Stimulated activated CD8-positive, alpha-beta memory T cell treated with anti-CD3 and anti-CD28 coated beads, Interleukin-15, amount 100 ng/mL, for 24 hours (primary cell): ENCODE data around the gene SYVN1.
"Not testable (repeated sequence)": the region's sequence is repeated elsewhere in the genome, so short reads cannot be mapped to it uniquely, and the experiment has no call there.

Source experiments
- DNase-seq: peaks from one replicate; pipeline ENCODE4 v3.0.0-alpha.2; 2020; ENCODE audit warnings: low read depth

Gene SYVN1

GRCh38 chr11:65151331-65151899, 17.1 kb upstream of the SYVN1 start:
- no peak for DNase-seq

GRCh38 chr11:65150509-65151299, 16.4 kb upstream of the SYVN1 start:
- DNase-seq: no peak

GRCh38 chr11:65150131-65150508, 15.8 kb upstream of the SYVN1 start:
- DNase-seq: not testable (repeated sequence)

DNA sequence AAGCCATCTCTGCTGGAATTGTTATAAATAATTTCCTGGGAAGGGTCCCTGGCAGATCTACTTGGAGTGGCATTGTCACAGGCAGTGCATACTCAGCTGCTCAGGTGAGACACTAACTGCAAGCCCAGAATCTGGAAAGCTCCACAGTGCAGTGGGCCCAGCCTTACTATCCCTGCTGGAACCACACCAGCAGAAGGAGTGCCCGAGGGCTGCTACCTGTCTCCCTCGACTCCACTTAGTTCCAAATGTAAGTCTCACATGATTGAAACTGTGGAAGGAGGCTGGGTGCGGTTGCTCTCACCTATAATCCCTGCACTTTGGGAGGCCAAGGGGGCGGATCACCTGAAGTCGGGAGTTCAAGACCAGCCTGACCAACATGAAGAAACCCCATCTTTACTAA, 14.3 kb upstream of the SYVN1 start:
- DNase-seq: no peak

GRCh38 chr11:65147352-65148075, 13.2 kb upstream of the SYVN1 start:
- DNase-seq: no peak

DNA sequence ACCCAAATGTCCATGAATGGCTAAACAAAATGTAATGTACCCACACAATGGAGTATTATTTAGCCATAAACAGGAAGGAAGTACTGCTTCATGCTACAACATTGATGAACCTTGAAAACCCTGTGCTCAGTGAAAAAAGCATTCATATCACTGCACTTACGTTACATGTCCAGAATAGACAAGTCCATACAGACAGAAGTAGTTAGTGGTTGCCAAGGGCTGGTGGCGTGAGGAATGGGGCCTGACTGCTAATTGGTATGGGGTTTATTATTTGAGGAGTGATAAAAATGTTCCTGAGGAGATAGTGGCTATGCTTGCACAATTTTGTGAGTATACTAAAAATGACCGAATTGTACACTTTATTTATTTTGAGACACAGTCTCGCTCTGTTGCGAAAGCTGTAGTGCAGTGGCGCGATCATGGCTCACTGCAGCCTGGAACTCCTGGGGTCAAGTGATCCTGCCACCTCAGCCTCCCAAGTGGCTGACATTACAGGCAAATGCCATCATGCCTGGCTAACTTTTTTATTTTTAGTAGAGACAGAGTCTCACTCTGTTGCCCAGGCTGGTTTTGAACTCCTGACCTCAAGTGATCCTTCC, 7.7 kb upstream of the SYVN1 start:
- DNase-seq: no peak

- no peak for DNase-seq
These were observed 2.3 kb upstream of the SYVN1 start for GRCh38 chr11:65136515-65137096.

DNA sequence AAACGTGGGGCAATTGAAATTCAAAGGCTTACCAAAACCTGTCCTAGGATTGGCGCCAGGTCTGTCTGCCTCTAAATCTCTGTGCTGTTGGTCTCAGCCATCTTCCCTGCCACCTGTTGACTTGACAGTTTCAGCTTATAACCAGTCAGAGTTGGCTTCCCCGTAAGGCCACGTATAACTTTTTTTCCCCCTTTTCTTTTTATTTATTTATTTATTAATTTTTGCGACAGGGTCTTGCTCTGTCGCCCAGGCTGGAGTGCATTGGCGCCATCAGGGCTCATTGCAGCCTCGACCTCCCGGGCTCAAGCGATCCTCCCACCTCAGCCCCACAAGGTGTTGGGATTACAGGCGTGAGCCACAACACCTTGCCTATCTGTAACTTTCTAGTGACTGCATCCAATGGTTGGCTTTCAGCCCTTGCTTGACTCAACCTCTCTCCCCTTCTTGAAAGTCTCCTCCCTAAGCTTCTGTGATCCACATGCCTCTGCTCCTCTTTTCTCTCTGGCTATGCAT, 1.4 kb upstream of the SYVN1 start:
- no peak for DNase-seq

DNA sequence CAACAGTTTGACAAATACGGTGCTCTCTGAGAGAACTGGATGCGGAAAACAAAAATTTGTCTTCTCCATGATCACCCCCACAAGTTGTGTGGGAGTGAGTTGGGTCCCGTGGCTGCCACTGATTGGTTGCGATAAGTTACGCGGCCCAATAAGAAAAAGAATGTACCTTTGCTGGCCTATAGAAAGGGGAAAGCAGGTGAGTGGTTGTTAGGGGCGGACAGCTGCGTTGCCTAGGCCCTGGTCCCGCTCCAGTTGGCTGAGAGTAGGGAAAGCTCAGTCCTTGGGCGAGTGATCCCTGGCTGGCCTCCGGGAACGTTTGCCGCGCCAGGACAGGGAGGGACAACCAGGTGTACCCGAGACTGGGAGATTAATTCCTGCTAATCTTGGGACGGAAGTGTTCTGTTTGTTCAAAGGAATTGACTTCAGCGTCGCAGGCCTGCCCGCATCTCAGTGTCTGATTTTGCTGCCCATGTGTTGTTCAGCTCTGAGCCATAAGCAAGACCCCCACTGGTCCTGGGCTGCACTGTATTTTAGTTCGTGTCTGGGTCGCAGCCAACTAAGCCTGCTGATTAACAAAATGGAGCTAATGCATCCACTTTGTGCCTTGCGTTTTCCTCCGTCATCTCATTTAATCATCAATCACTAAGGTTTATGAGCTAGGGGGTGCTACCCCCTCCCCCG, 773 bp upstream of the SYVN1 start:
- no peak for DNase-seq

DNA sequence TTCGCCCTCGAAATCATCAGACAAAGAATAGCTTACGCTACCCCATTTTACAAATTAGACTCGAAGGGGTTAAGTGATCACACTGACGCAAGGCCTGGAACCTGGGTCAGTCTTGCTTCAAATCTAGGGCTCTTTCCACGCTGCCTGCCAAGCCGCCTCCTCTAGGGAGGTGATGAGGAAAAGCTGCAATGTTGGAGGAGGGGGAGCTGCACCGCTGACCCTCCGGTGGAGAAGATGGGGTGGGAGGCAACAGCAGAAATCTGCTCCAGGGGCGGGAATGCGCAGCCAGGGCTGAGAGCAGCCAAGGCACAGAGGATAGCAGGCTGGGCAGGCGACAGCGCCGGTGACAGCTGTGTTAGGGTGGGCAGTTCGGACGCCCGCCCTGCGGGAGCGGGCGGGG, 595 bp downstream of the SYVN1 start:
- no peak for DNase-seq

DNA sequence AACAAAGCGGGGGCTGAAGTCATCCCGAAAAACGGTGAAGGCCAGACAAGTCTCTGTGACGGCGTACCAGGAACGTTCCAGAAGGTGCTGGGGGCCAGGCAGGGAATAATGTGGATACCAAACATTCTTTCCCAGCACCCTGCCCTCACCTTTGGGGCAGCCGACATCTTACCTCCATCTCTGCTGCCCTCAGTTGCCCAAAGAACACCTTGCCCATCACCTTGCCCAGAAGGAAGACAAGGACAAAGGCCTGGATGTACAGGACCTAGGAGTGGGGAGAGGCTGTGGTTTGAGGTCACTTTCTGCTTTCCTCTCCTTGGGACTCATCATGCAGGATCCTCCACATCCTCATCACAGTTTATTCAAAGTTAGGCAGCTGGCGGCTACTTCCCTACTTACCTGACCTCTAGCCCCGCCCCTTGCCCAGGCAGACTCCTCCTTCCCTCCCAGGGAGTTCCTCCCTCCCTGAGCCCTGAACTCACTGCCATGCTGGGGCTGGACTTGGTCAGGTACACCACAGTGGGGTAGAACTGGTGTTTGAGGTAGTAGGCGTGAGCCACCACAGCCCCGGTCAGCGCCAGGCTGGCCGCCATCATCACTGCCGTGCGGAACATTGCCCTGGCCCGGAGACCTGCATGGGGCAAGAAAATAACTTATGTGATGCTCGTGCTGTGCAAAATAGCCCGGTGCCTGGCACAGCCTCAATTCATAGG, 1.2 kb downstream of the SYVN1 start:
- no peak for DNase-seq

GRCh38 chr11:65132238-65132987, 1.9 kb downstream of the SYVN1 start:
- DNase-seq: no peak

GRCh38 chr11:65131895-65132237, 2.5 kb downstream of the SYVN1 start:
- DNase-seq: no peak

DNA sequence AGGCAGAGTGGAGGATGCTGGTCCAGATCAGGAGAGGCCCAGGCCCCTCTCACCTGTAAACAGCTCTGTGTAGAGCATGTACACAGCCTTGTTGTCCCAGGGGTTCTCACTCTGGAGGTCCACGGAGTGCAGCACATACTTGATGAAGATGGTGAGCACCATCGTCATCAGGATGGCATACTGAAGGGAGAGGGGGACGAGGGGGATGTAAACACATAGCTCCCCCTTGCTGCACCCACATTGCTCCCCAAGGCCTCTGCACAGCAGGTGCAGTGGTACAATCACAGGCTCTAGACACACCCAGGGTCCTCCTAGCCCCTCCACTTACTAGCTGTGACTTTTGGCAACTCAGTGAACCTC, 2.9 kb downstream of the SYVN1 start:
- DNase-seq: no peak

GRCh38 chr11:65130631-65131416, 3.5 kb downstream of the SYVN1 start:
- no peak for DNase-seq

- DNase-seq: no peak
These were observed 4.5 kb downstream of the SYVN1 start for GRCh38 chr11:65129649-65130441.

DNA sequence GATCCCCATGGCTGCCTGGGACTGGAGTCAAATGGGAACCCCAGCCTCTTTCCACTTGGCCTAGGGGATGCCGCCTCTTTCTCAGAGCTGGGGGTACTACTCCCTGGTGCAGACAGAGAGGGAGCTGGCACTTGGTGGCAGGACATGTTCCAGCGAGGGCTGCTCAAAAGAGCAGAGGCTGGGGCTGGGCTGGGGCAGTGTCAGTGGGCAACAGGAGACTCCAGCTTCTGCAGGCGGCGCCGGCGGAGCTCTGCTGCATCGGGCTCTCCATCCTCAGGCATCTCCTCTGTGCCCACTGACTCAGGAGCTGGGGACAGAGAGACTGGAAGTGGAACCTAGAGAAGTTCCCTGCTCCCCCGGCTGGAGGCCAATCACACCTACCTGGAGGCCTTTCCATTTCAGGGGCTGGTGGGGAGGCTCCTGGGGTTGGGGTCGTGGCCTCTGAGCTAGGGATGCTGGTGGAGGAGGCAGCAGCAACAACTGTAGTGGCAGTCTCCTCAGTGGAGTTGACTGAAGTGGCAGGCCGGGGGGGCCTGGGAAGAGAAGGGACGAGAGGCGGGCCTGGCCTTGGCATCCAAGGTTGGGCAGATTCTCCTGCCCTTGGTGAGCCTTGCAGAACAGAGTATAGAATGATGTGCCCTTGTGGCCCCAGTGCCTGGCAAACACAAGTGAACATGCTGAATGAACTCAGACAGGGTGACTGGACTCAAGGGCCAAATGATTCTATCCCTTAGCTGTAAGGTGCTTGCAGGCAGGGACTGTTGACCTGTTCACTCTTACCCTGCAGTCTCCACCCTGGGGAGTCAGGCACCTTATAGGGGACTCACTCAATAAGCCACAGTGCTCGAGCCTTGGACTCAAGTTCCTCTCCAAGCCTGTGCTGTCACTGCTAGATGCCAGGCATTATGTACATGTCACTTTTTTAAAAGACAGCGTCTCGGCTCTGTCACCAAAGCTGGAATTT, 5.9 kb downstream of the SYVN1 start:
- DNase-seq: no peak
